ENCODE results near the gene CCDC157.

The CCDC157 gene

GRCh38 chr22:30356449-30357235 lies at the start of gene CCDC157, which contains the start of gene SF3A1:
CCDC157 (plus strand) TSS chr22:30357007; CDS start chr22:30366001, 8,994 bp downstream.
SF3A1 (minus strand) TSS chr22:30356894; CDS start chr22:30356792, 102 bp downstream.
- DNase-seq (ENCODE audit: low read depth in 2 of 2): peak; percentile 92 to 93
- TF ChIP-seq CTCF (IDR thresholded peaks at IDR 0.05; ENCODE audit: low read depth, low read length): no peak
- H3K4me3 ChIP-seq (replicated peaks in 1 of 2; ENCODE audit: low read depth in 2 of 2, low read length in 2 of 2): peak within 1 kb of the TSS; percentile 85 to 86

GRCh38 chr22:30307041-30307574 lies 49.7 kb upstream of the CCDC157 start:
- no peak overlapping the region for H3K4me3 ChIP-seq (replicated peaks in 1 of 2; ENCODE audit: low read depth in 2 of 2, low read length in 2 of 2)
- TF ChIP-seq CTCF (IDR thresholded peaks at IDR 0.05; ENCODE audit: low read depth, low read length): no peak

GRCh38 chr22:30308093-30308492 lies 48.7 kb upstream of the CCDC157 start:
- TF ChIP-seq CTCF (IDR thresholded peaks at IDR 0.05; ENCODE audit: low read depth, low read length): no peak
- no peak overlapping the region for H3K4me3 ChIP-seq (replicated peaks in 1 of 2; ENCODE audit: low read depth in 2 of 2, low read length in 2 of 2)
- no peak for DNase-seq (ENCODE audit: low read depth in 2 of 2)

More at GRCh38 chr22:30307041-30307574, 49.7 kb upstream of the CCDC157 start:
- no peak for DNase-seq (ENCODE audit: low read depth in 2 of 2)

DNA sequence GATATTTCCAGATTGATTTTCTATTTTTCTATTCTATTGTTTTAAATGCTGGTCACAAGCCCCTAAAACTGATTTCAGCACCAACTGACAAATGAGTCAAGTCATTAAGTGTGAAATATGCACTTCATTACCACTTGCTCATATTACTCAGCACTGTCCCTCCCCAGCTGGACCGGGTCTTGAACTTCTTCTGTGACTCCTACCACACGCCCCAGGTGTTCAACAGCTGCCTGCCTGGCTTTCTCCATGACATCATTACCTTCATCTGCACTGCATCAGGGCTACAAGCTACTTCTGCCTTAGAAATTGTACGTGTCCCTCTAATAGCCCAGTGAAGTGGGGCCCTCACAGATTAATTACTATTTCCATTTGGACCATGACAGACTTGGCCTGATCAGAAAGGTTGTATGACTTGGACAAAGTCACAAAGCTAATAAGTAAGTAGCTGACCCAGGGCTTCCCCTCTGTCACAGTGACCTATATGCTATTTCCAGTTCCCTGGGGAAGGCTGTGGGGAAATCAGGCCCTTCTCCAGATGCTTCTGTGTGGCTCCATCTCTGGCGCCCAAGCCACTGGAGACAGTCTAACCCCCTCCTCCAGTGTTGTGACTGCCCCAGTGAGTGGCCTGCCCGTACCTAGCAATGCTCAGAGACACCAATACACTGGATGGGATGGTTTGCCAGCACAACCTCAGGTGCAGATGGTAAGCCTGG lies 48.1 kb upstream of the CCDC157 start:
- peak in 1 of 2 donors; percentile 57 for DNase-seq (ENCODE audit: low read depth in 2 of 2)
- no peak overlapping the region for H3K4me3 ChIP-seq (replicated peaks in 1 of 2; ENCODE audit: low read depth in 2 of 2, low read length in 2 of 2)
- TF ChIP-seq CTCF (IDR thresholded peaks at IDR 0.05; ENCODE audit: low read depth, low read length): no peak

DNA sequence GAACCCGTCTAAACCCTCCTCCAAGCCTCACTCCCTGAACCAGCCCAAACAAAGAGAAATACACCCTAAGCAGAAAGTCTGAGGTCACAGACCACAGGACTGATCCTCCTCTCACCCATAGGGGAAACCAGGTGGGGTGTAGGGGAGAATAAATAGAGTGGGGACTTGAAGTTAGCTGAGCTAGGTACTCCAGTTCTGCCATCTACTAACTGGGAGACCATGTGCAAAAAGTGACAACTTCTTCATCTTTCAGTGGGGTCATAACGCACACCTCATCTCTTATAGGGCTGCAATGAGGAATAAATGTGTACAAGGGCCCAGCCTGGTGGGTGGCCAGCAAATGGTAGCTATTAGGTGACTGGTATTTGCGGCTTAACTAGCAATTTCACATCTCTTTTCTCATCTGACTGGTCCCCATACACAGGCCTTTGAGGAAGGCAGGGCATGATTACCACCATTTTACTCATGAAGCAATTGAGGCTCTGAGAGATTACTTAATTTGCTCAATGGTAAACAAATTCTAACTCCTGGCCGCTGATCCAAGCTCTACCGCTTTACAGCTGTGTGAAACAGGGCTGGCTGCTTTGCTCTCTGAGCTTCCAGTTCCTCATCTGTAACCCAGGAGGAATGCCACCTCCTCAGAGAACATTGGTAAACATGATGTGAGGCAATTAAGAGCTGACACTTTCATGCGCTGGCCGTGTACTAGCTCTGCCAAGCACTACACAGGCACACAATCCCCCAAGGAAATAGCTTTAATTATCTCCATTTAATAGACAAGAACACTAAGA lies 46.7 kb upstream of the CCDC157 start:
- peak in 1 of 2 donors; percentile 67 for DNase-seq (ENCODE audit: low read depth in 2 of 2)
- H3K4me3 ChIP-seq (replicated peaks in 1 of 2; ENCODE audit: low read depth in 2 of 2, low read length in 2 of 2): no peak overlapping the region
- no peak for TF ChIP-seq CTCF (IDR thresholded peaks at IDR 0.05; ENCODE audit: low read depth, low read length)
